ENCODE results near the gene GNPTAB. TPM values are rescaled to one million over a fixed set of nuclear protein-coding genes. Genes with fewer than 3 reads are reported as not detected.
A peak's percentile ranks its signal among the peaks of the same experiment; 100 is the strongest.
"Not testable (repeated sequence)": the region's sequence is repeated elsewhere in the genome, so short reads cannot be mapped to it uniquely, and the experiment has no call there.

Gene GNPTAB
- total RNA-seq, 2 donors from 2014 or later: 139 to 186 TPM

GRCh38 chr12:101838628-101839323, 8.0 kb upstream of the GNPTAB start:
- no peak for DNase-seq (ENCODE audit: low spot score)
- Mint-ChIP-seq H3K4me3 (peak overlapping the region; percentile 43), H3K27ac (peak overlapping the region; percentile 54 to 92)

DNA sequence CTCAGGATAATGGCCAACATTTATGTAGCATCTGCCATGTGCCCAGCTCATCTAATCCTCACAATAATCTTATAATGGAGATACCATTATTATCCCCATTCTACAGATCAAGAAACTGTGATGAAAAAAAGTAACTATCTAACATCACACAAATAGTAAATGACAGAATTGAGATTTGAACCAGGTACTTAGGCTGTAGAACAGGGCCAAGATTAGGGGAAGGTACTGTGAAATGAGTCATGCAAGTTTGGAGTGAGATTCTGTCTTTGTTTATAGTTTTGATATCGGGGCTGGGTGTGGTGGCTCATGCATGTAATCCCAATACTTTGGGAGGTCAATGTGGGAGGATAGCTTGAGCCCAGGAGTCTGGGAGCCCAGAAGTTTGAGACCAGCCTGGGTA, 1.3 kb upstream of the GNPTAB start:
- H3K36me3 Mint-ChIP-seq: no peaks in the 10 kb centered on the region
- H3K27ac Mint-ChIP-seq: peak overlapping the region; percentile 53 to 81
- ATAC-seq (no peak), DNase-seq (ENCODE audit: low spot score) (no peak)
- peaks cover 29 to 30% of the 10 kb centered on the region in 2 donors for H3K4me1 Mint-ChIP-seq (ENCODE audit: low read depth in 2 of 2)
- H3K27me3 Mint-ChIP-seq: no peaks in the 10 kb centered on the region
- no peaks in the 10 kb centered on the region for H3K9me3 Mint-ChIP-seq
- H3K4me3 Mint-ChIP-seq: no peak overlapping the region

More at GRCh38 chr12:101838628-101839323, 8.0 kb upstream of the GNPTAB start:
- peak; percentile 49 to 61 for ATAC-seq
- Mint-ChIP-seq H3K9me3 (no peaks in the 10 kb centered on the region), H3K36me3 (no peaks in the 10 kb centered on the region), H3K4me1 (ENCODE audit: low read depth in 2 of 2) (peaks cover 10 to 19% of the 10 kb centered on the region in 2 donors), H3K27me3 (no peaks in the 10 kb centered on the region)

- Mint-ChIP-seq H3K9me3 (no peaks in the 10 kb centered on the region), H3K27ac (peak overlapping the region; percentile 94 to 95), H3K36me3 (no peaks in the 10 kb centered on the region), H3K4me3 (peak overlapping the region; percentile 94), H3K27me3 (no peaks in the 10 kb centered on the region), H3K4me1 (ENCODE audit: low read depth in 2 of 2) (peaks cover 46 to 48% of the 10 kb centered on the region in 2 donors)
- no peak for ATAC-seq
- no peak for DNase-seq (ENCODE audit: low spot score)
Observed at GRCh38 chr12:101829639-101830366, 956 bp downstream of the GNPTAB start.

- Mint-ChIP-seq H3K4me1 (ENCODE audit: low read depth in 2 of 2) (peaks cover 51 to 57% of the 10 kb centered on the region in 2 donors), H3K27ac (peak overlapping the region; percentile 94 to 95), H3K27me3 (no peaks in the 10 kb centered on the region), H3K36me3 (no peaks in the 10 kb centered on the region), H3K4me3 (peak overlapping the region; percentile 94), H3K9me3 (no peaks in the 10 kb centered on the region)
- ATAC-seq (no peak), DNase-seq (ENCODE audit: low spot score) (no peak)
Observed at GRCh38 chr12:101828463-101829196, 2.1 kb downstream of the GNPTAB start.

GRCh38 chr12:101826766-101827368, 3.9 kb downstream of the GNPTAB start:
- Mint-ChIP-seq H3K9me3 (no peaks in the 10 kb centered on the region), H3K27me3 (no peaks in the 10 kb centered on the region), H3K4me3 (peak overlapping the region; percentile 82), H3K27ac (peak overlapping the region; percentile 94 to 95), H3K36me3 (no peaks in the 10 kb centered on the region), H3K4me1 (ENCODE audit: low read depth in 2 of 2) (peaks cover 57 to 70% of the 10 kb centered on the region in 2 donors)
- DNase-seq (ENCODE audit: low spot score): no peak
- ATAC-seq: no peak

GRCh38 chr12:101824831-101825230, 5.9 kb downstream of the GNPTAB start:
- ATAC-seq: no peak
- Mint-ChIP-seq H3K36me3 (peaks cover 4% of the 10 kb centered on the region), H3K4me1 (ENCODE audit: low read depth in 2 of 2) (peaks cover 65 to 81% of the 10 kb centered on the region in 2 donors), H3K27me3 (no peaks in the 10 kb centered on the region), H3K9me3 (no peaks in the 10 kb centered on the region), H3K4me3 (peak overlapping the region; percentile 82), H3K27ac (peak overlapping the region; percentile 94 to 95)
- no peak for DNase-seq (ENCODE audit: low spot score)

- Mint-ChIP-seq H3K27me3 (no peaks in the 10 kb centered on the region), H3K4me1 (ENCODE audit: low read depth in 2 of 2) (peaks cover 72 to 81% of the 10 kb centered on the region in 2 donors), H3K9me3 (peaks cover 3% of the 10 kb centered on the region), H3K36me3 (peaks cover 10% of the 10 kb centered on the region), H3K4me3 (peak overlapping the region; percentile 82), H3K27ac (peak overlapping the region; percentile 94 to 95)
- DNase-seq (ENCODE audit: low spot score) (peak; percentile 73), ATAC-seq (peak; percentile 89 to 92)
Observed at GRCh38 chr12:101823891-101824290, 6.9 kb downstream of the GNPTAB start.

DNA sequence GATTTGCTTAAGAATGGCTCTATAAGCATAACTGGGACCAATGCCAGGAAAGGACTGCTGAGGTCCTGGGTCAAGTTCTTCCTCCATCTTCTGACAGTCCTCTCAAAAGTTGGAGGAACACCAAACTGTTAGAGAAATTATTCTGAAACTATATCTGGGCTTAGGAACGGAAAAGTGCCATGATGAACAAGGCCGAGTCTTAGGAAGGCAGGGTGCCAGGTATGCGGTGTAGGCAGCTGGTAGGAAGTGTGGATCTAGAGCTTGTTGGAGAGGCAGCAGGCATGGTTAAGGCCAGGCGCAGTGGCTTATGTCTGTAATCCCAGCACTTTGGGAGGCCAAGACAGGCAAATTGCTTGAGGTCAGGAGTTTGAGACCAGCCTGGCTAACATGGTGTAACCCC, 7.7 kb downstream of the GNPTAB start:
- peaks cover 70 to 82% of the 10 kb centered on the region in 2 donors for H3K4me1 Mint-ChIP-seq (ENCODE audit: low read depth in 2 of 2)
- H3K36me3 Mint-ChIP-seq: peaks cover 14% of the 10 kb centered on the region
- DNase-seq (ENCODE audit: low spot score): no peak
- no peak for ATAC-seq
- peak overlapping the region; percentile 94 to 95 for H3K27ac Mint-ChIP-seq
- peaks cover 4% of the 10 kb centered on the region for H3K9me3 Mint-ChIP-seq
- no peaks in the 10 kb centered on the region for H3K27me3 Mint-ChIP-seq
- peak overlapping the region; percentile 82 for H3K4me3 Mint-ChIP-seq

- Mint-ChIP-seq H3K27me3 (no peaks in the 10 kb centered on the region), H3K4me3 (peak overlapping the region; percentile 76), H3K9me3 (peaks cover 13% of the 10 kb centered on the region), H3K27ac (peak overlapping the region; percentile 94 to 95), H3K4me1 (ENCODE audit: low read depth in 2 of 2) (peaks cover 63 to 81% of the 10 kb centered on the region in 2 donors), H3K36me3 (peaks cover 32% of the 10 kb centered on the region)
- ATAC-seq: peak; percentile 83 to 87
- DNase-seq (ENCODE audit: low spot score): no peak
Observed at GRCh38 chr12:101819467-101819866, 11.3 kb downstream of the GNPTAB start.

DNA sequence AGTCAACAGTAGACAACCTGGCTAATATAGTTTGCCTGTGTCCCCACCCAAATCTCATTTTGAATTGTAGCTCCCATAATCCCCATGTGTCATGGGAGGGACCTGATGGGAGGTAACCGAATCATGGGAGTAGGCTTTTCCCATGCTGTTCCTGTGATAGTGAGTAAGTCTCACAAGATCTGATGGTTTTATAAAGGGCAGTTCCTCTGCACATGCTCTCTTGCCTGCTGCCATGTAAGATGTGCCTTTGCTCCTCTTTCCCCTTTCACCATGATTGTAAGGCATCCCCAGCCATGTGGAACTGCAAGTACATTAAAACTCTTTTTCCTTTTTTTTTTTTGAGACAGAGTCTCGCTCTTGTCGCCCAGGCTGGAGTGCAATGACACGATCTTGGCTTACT, 12.1 kb downstream of the GNPTAB start:
- peaks cover 58 to 76% of the 10 kb centered on the region in 2 donors for H3K4me1 Mint-ChIP-seq (ENCODE audit: low read depth in 2 of 2)
- H3K36me3 Mint-ChIP-seq: peaks cover 32% of the 10 kb centered on the region
- H3K4me3 Mint-ChIP-seq: peak overlapping the region; percentile 76
- peaks cover 13% of the 10 kb centered on the region for H3K9me3 Mint-ChIP-seq
- H3K27ac Mint-ChIP-seq: peak overlapping the region; percentile 94 to 95
- H3K27me3 Mint-ChIP-seq; ATAC-seq; DNase-seq (ENCODE audit: low spot score): not testable (repeated sequence)

GRCh38 chr12:101813117-101813516, 17.6 kb downstream of the GNPTAB start:
- DNase-seq (ENCODE audit: low spot score) (no peak), ATAC-seq (no peak)
- H3K27me3 Mint-ChIP-seq: no peaks in the 10 kb centered on the region
- H3K36me3 Mint-ChIP-seq: peaks cover 29% of the 10 kb centered on the region
- peaks cover 13% of the 10 kb centered on the region for H3K9me3 Mint-ChIP-seq
- H3K4me3 Mint-ChIP-seq: no peak overlapping the region
- H3K27ac Mint-ChIP-seq: peak overlapping the region; percentile 36 to 93
- peaks cover 44 to 56% of the 10 kb centered on the region in 2 donors for H3K4me1 Mint-ChIP-seq (ENCODE audit: low read depth in 2 of 2)

DNA sequence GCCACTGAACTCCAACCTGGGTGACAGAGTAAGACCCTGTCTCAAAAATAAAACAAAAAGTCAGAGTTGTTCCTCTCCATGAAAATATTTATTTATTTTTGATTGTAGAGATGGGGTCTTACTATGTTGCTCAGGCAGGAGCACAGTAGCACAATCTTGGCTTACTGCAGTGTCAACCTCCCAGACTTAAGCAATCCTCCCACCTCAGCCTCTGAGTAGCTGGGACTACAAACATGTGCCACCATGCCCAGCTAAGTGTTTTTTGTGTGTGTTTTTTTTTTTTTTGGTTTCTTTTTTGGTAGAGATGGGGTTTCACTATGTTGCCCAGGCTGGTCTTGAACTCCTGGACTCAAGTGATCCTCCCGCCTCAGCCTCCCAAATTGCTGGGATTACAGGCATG, 18.0 kb downstream of the GNPTAB start:
- DNase-seq (ENCODE audit: low spot score); H3K4me3 Mint-ChIP-seq; H3K9me3 Mint-ChIP-seq; H3K27me3 Mint-ChIP-seq: not testable (repeated sequence)
- Mint-ChIP-seq H3K36me3 (peaks cover 29% of the 10 kb centered on the region), H3K4me1 (ENCODE audit: low read depth in 2 of 2) (peaks cover 43 to 56% of the 10 kb centered on the region in 2 donors), H3K27ac (peak overlapping the region; percentile 68 to 93)
- peak; percentile 67 to 74 for ATAC-seq

DNA sequence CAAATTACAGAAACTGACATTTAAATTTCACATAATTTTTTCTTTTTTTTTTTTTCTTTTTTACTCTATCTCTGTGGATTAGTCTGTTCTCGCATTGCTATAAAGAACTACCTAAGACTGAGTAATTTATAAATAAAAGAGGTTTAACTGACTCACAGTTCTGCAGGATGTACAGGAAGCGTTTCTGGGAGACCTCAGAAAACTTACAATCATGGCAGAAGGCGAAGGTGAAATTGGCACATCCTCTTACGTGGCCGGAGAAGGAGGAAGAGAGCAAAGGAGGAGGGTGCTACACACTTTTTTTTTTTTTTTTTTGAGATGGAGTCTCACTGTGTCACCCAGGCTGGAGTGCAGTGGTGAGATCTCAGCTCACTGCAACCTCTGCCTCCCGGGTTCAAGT, 19.4 kb downstream of the GNPTAB start:
- ATAC-seq (peak; percentile 82), DNase-seq (ENCODE audit: low spot score) (peak; percentile 67)
- Mint-ChIP-seq H3K27ac (peak overlapping the region; percentile 68 to 93), H3K4me3 (peak overlapping the region; percentile 67), H3K36me3 (peaks cover 30% of the 10 kb centered on the region), H3K4me1 (ENCODE audit: low read depth in 2 of 2) (peaks cover 49 to 61% of the 10 kb centered on the region in 2 donors)
- not testable (repeated sequence) for H3K27me3 Mint-ChIP-seq, H3K9me3 Mint-ChIP-seq

Measured in natural killer cell treated with Interleukin-12 subunit alpha and Interleukin-12 subunit beta and Interleukin-15 and Interleukin-18, amount 100 ng/mL, for 72 hours (primary cell).